Posterior cingulate gyrus (tissue), 11 donors: ENCODE results near the gene SIN3A.
A peak's percentile ranks its signal among the peaks of the same experiment; 100 is the strongest.
"Not testable (repeated sequence)": the region's sequence is repeated elsewhere in the genome, so short reads cannot be mapped to it uniquely, and the experiment has no call there.

ENCODE experiments used
- DNase-seq, 10 donors: peaks; one replicate each; pipeline versions ENCODE4 v3.0.0 to v3.0.0-alpha.2; 2020 to 2021; ENCODE audit warnings: mixed read lengths in 3 of 10
- intact Hi-C: fragments of 100-400 bp; cut with DNase I; formaldehyde crosslinking; loops from one replicate; pipeline ENCODE4 v1.15.1; 2023

Gene SIN3A

GRCh38 chr15:75451674-75452363, at the start of gene SIN3A:
Gene SIN3A (minus strand): TSS chr15:75451690. CDS start chr15:75430375, 21,315 bp downstream.
- DNase-seq = peak; percentile 98 to 100 (median 99)
- intact Hi-C loops = loop anchor here (5.0 kb wide), 2 partner anchors 85 to 175 kb away; partner anchors contain the start of genes MAN2C1 and SNUPN

DNA sequence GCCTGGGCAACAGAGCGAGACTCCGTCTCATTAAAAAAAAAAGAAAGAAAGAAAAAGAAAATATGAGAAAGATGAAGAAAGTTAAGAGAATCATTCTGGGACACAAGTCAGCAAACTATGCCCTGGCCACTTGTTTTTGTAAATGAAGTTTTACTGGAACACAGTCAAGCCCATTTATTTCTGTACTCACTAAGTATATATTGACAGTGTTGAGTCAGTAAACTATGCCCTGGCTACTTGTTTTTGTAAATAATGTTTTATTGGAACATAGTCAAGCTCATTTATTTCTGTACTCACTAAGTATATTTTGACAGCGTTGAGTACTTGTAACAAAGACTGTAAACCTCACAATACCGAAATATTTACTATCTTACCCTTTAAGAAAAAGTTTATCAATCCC, 42.2 kb upstream of the SIN3A start:
- intact Hi-C loops = no loop called here
- no peak for DNase-seq

DNA sequence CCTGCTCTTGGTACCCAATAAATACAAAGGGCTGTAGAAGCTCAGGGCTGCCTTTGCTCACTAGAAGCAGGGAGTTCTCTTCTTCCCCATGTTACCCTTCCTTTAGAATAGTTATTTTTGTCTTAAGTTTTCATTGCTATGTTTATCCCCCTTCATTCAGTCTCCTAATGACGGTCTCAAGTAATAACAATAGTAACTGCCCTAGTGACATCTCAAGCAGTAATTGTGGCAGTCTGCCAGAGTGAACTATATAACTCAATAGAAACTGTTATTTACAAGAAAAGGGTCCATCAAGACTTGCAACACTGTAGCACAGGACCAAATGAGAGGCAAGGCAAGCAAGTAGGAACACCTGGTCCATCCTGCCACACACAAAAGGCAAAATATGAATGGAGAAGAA, 32.5 kb upstream of the SIN3A start:
- intact Hi-C loops = no loop called here
- no peak for DNase-seq

DNA sequence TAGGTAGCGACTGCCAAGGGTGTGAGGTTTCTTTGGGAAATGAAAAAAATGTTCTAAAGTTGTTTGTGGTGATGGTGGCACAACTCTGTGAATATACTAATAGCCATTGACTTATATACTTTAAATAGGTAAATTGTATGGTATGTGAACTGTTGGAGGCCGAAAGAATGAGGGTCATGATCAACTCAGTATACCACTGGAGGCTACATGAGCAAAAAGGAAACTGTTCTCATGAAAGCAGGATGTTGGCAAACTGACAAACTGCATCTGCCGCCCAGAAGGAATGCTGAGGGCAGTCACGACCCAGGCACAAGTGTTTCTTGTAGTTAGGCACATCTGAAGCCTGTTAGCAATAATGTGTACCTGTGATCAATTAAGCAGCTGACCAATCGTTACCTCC, 32.1 kb upstream of the SIN3A start:
- intact Hi-C loops = not testable (repeated sequence)

DNA sequence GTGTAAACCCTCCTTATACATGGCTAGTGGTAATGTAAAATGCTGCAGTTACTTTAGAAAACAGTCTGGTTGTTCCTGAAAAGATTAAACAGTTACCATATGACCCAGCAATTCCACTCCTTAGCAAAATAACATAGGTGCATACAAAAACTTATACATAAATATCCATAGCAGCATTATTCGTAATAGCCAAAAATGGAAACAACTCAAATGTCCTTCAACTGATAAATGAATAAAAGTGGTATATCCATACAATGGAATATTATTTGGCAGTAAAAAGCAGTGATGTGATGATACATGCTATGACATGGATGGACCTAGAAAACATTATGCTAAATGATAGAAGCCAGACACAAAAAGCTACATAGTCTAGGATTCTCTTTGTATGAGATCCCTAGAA, 31.6 kb upstream of the SIN3A start:
- intact Hi-C loops = no loop called here
- no peak for DNase-seq

More for the DNA sequence above, 32.1 kb upstream of the SIN3A start:
- not testable (repeated sequence) for DNase-seq

DNA sequence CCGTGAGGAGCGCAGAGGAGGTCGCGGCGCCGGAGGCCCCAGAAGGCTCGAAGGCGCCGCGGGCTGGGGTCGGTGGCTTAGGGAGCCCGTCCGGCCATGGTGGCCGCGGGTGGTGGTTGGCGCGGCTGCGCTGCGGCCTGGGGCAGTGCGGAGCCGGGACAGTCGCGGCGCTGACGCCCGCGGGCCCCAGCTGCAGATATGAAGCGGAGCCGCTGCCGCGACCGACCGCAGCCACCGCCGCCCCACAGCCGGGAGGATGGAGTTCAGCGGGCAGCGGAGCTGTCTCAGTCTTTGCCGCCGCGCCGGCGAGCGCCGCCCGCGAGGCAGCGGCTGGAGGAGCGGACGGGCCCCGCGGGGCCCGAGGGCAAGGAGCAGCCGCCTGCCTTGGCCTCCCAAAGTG, 29.0 kb upstream of the SIN3A start:
- DNase-seq, intact Hi-C loops: not testable (repeated sequence)

DNA sequence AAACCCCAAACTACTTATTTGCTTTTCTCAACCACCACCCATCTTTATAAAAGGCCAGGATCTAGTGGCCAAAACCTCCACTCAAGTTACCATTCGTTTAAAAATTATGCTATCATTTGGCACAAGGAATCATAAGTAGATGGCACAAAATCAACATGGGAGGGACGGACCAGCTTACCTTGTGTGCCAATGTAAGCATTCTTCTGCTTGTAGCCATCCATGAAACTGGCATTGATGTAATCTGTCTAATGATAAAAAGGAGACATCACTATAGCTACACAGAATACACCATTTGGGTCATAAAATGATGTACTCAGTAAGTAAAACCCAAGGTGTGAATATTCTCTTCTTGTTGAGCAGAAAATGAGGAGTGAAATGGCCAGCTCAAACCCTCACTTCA, 28.2 kb upstream of the SIN3A start:
- no peak for DNase-seq
- intact Hi-C loops = no loop called here

DNA sequence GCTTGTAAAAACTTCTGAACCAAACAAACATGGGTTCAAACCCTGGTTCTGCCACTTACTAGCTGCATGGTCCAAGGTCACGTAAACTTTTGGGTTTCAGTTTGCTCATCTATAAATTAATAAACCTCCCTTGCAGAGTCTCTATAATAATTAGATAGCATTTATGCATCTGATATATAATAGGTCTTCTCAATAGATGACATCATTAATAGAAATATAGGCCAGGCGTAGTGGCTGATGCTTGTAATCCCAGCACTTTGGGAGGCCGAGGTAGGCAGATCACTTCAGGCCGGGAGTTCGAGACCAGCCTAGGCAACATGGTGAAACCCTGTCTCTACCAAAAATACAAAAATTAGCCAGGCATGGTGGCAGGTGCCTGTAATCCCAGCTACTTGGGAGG, 25.6 kb upstream of the SIN3A start:
- intact Hi-C loops, DNase-seq: not testable (repeated sequence)

GRCh38 chr15:75468913-75469598, 17.6 kb upstream of the SIN3A start:
- no peak for DNase-seq

DNA sequence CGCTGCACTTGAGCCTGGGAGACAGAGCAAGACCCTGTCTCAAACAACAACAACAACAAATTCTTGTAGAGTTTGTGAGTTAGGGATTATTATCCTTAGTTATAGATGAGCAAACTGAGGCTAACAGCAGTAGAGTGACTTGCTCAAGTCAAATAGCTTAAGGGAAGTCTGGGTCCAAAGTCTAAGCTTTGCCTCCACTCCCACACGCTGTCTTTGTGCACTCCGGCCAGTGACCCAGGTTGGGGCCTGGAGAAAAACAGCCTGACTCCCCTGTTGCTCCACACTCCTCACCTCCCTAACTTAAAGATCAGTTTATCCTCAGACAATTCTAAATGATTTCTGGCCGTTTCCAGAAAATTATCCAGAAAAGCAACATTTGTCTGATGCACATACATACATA, 9.2 kb upstream of the SIN3A start:
- intact Hi-C loops = no loop called here
- no peak for DNase-seq

More at GRCh38 chr15:75468913-75469598, 17.6 kb upstream of the SIN3A start:
- intact Hi-C loops = no loop called here

DNA sequence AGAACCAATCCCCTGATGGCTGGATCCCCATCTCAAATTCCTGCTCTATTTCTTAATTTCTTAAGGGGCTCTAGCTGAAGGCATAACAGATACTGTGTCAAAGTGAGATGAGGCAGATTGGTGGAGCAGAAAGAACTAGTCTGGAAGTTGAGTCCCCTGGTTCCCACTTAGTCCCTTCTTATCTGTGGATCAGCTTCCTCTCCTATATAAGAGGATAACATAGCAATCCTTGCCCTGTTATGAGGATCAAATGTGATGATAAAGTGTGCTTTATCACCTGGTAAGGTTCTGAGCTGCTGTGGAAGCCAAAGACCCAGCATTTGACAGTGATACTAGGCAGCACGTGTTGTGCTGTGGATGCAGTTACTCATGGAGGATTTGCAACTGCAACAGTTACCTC, 8.1 kb upstream of the SIN3A start:
- intact Hi-C loops = no loop called here
- no peak for DNase-seq

- intact Hi-C loops = no loop called here
- DNase-seq = no peak
These were observed 5.2 kb upstream of the SIN3A start for GRCh38 chr15:75456710-75457109.

GRCh38 chr15:75455982-75456531, 4.6 kb upstream of the SIN3A start:
- peak in 5 of 10 donors; percentile 27 to 87 (median 36) for DNase-seq
- intact Hi-C loops = loop anchor here (2.0 kb wide), 1 partner anchor 123 kb away; the partner anchor contains the start of gene PTPN9

GRCh38 chr15:75455424-75455981, 4.0 kb upstream of the SIN3A start:
- intact Hi-C loops = loop anchor here (2.0 kb wide), 1 partner anchor 123 kb away; the partner anchor contains the start of gene PTPN9
- peak; percentile 81 to 99 (median 88) for DNase-seq

GRCh38 chr15:75454471-75455378, 3.2 kb upstream of the SIN3A start:
- peak in 8 of 10 donors; percentile 29 to 94 (median 74) for DNase-seq
- intact Hi-C loops = loop anchor here (2.0 to 5.0 kb wide), 3 partner anchors 87 to 173 kb away; partner anchors contain the start of genes MAN2C1, PTPN9 and SNUPN

GRCh38 chr15:75453703-75454470, 2.4 kb upstream of the SIN3A start:
- intact Hi-C loops = loop anchor here (2.0 to 5.0 kb wide), 3 partner anchors 87 to 173 kb away; partner anchors contain the start of genes MAN2C1, PTPN9 and SNUPN
- DNase-seq = peak; percentile 94 to 100 (median 98)

DNA sequence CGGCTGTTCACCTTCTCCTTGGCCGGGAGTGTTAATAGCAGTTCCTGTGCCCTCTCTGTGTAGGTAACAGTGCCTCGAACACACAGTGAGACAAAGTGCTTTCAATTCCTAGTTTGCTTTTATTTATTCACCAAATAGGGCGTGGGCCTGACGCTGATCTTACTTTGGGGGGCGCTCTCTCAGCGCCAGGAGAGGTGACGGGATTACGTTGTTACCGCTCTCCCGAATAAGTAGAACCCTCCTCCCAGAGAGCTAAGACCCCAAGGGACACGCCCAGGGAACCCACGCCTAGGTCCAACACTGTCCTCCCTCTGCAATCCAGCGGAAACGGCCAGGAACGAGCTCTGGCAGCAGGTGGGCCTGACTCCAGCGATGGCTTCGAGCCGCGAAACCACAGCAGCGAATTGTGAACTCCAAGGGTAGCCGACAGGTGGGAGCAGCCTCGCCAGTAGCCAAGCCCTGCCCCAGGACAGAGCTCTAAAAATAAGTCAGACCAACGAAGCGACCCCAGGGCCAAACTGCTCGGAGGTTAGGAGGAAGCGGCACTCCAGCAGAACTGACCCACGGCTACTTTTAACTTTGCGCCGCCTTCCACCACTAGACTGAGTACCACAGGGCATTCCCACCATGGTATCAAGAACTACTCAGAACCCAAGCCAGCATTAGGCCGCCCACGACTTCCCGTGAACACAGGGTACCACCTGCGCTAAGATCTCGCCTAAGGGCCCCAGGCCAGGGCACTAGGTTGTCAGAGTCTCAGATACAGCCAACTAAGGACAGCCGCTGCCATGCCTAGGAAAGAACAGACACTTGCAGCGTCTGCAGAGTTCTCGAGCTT, 1.6 kb upstream of the SIN3A start:
- intact Hi-C loops = loop anchor here (5.0 kb wide), 2 partner anchors 86 to 174 kb away; partner anchors contain the start of genes MAN2C1 and SNUPN
- DNase-seq = peak in 6 of 10 donors; percentile 10 to 86 (median 28)

DNA sequence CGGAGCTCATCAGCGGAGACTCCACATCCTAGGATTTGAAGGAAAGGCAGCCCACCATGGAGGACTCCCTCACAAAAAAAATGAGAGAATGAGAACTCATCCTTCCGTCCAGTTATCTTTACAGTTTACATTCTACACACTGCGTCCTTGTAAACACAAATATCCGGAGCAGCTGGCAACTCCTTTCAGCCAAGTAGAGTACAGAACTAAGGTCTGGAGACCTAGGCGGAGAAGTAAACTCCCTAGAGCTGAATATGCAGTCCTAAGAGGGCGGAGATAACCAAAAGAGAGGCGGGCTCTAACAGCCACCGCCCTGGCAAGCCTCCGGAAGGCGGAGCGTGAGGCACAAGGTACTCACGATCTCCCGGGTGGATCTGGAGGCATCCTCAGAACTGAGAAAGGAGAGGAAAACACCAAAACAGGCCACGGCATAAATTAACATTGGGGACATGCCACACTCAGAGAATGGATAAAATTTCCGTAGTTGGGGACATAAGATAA, 924 bp upstream of the SIN3A start:
- peak; percentile 52 to 96 (median 78) for DNase-seq
- intact Hi-C loops = loop anchor here (5.0 kb wide), 2 partner anchors 85 to 175 kb away; partner anchors contain the start of genes MAN2C1 and SNUPN
